CD4-positive, alpha-beta T cell treated with Interleukin-6 for 4 hours (primary cell): ENCODE results near the gene HCN3.
"Not testable (repeated sequence)": the region's sequence is repeated elsewhere in the genome, so short reads cannot be mapped to it uniquely, and the experiment has no call there.

Source experiments
- DNase-seq: peaks from one replicate; pipeline ENCODE4 v3.0.0-alpha.2; 2020; ENCODE audit warnings: mixed read lengths

Gene HCN3

GRCh38 chr1:155277070-155277901 is at the start of gene HCN3:
TSS of gene HCN3 (plus strand) at chr1:155277463. CDS start at chr1:155277591, 128 bp downstream.
- DNase-seq: peak; percentile 99

GRCh38 chr1:155228096-155228427 is 49.2 kb upstream of the HCN3 start:
- no peak for DNase-seq

- not testable (repeated sequence) for DNase-seq
Measured at GRCh38 chr1:155231302-155231701, 46.0 kb upstream of the HCN3 start.

GRCh38 chr1:155232001-155232978 is 45.0 kb upstream of the HCN3 start:
- DNase-seq: not testable (repeated sequence)

GRCh38 chr1:155233502-155233901 is 43.8 kb upstream of the HCN3 start:
- DNase-seq: not testable (repeated sequence)

- DNase-seq: not testable (repeated sequence)
Measured at GRCh38 chr1:155235375-155235774, 41.9 kb upstream of the HCN3 start.

GRCh38 chr1:155236451-155236850 is 40.8 kb upstream of the HCN3 start:
- DNase-seq: no peak

- peak; percentile 75 for DNase-seq
Measured at GRCh38 chr1:155241069-155241679, 36.1 kb upstream of the HCN3 start.

- DNase-seq: no peak
Measured at GRCh38 chr1:155241841-155242264, 35.4 kb upstream of the HCN3 start.

- no peak for DNase-seq
Measured at GRCh38 chr1:155242805-155243358, 34.4 kb upstream of the HCN3 start.

GRCh38 chr1:155244368-155245162 is 32.7 kb upstream of the HCN3 start:
- DNase-seq: peak; percentile 96

GRCh38 chr1:155245163-155245524 is 32.1 kb upstream of the HCN3 start:
- DNase-seq: no peak

- DNase-seq: not testable (repeated sequence)
Measured at GRCh38 chr1:155246796-155247195, 30.5 kb upstream of the HCN3 start.

GRCh38 chr1:155247667-155248553 is 29.4 kb upstream of the HCN3 start:
- DNase-seq: no peak

- peak; percentile 18 for DNase-seq
Measured at GRCh38 chr1:155250246-155250632, 27.0 kb upstream of the HCN3 start.

GRCh38 chr1:155250633-155251449 is 26.4 kb upstream of the HCN3 start:
- DNase-seq: peak; percentile 97

- no peak for DNase-seq
Measured at GRCh38 chr1:155251566-155251965, 25.7 kb upstream of the HCN3 start.

- no peak for DNase-seq
Measured at GRCh38 chr1:155253208-155253607, 24.1 kb upstream of the HCN3 start.

GRCh38 chr1:155253797-155254196 is 23.5 kb upstream of the HCN3 start:
- DNase-seq: no peak

GRCh38 chr1:155254228-155254713 is 23.0 kb upstream of the HCN3 start:
- no peak for DNase-seq
